Measurements from ENCODE around the gene FAM222B.
A peak's percentile ranks its signal among the peaks of the same experiment; 100 is the strongest.
"Not testable (repeated sequence)": the region's sequence is repeated elsewhere in the genome, so short reads cannot be mapped to it uniquely, and the experiment has no call there.

Gene FAM222B, protein sequence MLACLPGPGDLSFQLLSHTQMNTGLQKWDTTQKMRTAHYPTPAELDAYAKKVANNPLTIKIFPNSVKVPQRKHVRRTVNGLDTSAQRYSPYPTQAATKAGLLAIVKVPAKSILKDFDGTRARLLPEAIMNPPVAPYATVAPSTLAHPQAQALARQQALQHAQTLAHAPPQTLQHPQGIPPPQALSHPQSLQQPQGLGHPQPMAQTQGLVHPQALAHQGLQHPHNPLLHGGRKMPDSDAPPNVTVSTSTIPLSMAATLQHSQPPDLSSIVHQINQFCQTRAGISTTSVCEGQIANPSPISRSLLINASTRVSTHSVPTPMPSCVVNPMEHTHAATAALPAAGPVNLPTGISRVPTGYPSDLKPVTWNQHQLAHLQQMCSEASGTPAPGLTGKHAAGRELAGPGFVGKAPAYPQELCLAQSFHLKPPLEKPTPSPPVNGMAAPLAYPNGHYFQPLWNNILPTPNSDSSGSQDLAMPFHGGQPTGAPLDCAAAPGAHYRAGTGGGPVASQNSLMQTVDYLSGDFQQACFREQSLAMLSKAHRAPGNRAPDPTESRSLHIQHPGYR

DNA sequence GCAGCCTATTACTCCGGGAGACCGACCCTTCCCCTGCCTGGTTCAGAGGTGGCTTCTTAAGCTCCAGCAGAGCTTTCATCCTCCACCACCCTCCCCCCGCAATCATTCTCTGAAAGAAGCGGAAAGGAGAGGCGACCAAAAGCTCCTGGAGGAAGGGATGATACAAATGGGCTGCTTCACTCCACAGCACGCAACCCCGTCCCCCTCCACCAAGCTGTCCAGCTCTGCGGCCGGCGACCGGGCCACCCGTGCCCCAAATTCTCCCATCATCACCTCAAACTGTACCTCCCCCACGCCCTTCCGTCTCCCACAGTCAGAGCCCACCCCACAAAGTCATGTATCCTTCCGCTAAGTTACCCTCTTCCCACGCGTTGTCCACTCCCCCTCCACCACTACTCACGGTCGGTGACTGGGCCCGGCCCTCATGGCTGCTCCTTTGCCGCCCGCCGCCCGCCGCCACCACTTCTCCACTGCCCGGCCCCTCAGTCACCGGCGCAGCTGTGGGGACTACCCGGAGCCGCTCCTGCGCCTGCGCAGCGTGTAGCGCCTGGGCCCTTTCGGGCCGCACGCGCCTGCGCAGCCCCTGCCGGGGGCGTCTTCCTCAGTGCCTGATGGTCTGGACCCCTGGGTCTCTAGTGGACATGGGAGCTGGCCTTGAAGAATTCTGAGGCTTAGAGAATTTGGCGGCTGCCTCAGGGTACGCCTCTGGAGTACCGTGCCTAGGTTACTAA is at the start of gene FAM222B:
Gene FAM222B (minus strand): TSS at position 509 of the 731 bp plus-strand sequence. CDS start 76,123 bp downstream, outside the sequence.
- peak; percentile 57 for DNase-seq

DNA sequence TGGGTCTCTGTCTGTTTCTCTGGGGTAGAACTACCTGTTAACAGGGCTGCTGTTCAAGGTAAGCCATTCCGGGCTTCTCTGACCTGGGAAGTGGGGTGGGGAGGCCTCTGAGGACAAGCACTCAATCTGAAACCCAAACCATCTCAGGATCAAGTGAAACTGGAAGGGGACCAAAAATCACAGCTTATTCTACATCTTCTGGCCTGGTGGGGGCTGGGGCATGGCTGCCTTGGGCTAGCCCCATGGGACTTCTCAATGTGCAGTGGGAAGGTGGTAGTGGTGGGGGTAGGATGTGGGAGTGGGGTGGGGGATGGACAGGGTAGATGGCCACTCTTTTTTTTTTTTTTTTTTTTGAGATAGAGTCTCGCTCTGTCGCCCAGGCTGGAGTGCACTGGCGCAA is 49.4 kb upstream of the FAM222B start:
- no peak for DNase-seq

DNA sequence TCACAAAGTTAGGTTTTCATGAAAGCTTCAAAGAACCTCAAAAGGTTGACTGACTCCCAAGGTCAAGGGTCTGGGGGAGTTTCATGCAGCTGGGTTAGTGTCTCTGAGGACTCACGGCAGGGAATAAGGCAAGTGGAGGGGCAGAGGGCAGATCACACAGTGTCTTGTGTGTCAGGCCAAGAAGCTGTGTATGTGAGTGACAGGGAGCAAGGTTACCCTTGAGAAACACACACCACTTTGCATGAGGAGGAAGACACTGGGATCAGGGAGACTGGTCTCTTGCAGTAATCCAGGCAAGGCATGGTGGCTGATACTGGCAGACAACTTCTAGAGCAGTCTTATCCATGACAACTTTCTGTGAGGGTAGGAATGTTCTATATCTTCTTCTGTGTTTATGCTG is 48.6 kb upstream of the FAM222B start:
- DNase-seq: no peak

DNA sequence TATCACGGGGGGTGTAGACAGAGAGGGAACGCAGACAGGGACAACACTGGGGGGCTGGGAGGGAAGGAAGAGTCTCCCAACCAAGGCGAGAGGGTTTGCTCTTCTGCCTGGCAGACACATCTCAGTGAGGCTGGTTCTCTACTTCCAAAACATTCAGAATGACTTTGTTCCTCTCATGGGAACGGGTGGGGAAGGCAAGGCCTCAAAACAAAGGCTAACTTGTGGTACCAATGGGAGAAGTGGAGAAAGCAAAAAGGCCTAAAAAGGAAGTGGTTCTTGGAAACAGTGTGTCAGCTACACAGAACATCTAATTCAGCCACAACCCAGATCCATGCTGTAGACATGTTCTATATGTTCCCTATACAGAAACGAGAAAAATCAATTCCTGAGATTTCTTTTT is 47.4 kb upstream of the FAM222B start:
- DNase-seq: no peak

DNA sequence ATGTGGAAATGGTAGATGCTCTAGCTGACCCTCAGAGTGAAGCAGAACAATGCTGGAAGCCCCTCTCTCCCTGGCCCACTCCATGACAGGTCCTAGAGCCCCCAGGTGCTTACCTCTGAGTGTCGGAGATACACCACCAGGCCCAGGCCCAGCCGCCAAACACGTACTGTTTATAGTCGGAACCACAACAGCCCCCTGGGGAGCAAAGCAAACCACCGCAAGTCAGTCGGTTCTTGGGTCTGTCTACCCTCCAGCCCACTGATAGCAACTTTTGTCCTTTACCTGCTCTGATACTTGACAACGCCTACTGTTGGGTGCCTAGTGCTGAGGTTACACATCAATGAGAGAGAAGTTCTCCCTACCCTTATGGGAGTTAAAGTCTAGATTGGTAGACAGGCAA is 46.2 kb upstream of the FAM222B start:
- DNase-seq: no peak

DNA sequence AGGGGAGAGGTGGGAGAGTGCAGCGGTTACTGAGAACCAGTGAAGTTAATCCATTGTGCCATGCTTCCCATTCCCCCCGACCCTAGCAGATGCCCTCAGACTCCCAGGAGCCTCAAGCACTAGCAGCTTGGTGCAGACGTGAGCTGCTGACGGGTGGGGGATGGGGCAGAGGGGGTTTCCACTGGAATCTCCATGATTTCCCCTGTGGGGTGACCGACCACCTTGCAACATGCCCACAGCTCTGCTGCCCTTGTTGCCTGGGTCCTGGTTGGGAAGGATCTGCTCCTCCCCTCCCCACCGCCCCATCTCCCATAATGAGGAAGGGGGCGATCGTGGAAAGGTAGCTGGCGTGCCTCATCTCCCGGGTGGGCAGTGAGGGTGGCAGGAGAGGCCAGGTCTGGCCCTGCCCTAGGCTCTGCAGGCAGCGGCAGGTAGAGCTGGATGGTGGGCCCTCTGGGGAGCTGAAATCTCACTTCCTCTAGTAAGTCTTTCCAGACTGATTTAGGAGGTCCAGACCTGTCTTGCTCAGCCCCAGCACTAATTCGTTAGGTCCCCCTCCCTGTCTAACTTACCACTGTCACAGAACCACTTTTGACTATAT is 45.4 kb upstream of the FAM222B start:
- no peak for DNase-seq

DNA sequence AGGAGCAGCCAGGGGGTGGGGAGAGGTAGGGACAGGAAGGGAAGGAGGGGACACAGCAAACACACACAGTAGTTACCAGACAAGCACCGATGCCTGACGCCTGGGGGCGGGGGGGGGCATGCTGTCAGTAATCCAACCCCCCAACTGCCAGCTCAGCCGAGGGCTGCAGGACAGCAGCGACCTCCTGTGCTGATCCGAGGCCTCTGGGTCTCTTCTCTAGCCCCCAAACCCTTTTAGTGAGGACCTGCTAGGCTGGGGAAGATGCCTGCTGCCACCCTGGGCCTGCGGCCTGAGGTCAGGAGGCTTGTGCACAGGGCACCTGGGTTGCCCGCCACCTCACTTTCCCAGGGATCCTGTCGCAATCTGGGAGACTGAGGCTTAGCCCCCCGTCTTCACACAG is 43.4 kb upstream of the FAM222B start:
- DNase-seq: no peak

DNA sequence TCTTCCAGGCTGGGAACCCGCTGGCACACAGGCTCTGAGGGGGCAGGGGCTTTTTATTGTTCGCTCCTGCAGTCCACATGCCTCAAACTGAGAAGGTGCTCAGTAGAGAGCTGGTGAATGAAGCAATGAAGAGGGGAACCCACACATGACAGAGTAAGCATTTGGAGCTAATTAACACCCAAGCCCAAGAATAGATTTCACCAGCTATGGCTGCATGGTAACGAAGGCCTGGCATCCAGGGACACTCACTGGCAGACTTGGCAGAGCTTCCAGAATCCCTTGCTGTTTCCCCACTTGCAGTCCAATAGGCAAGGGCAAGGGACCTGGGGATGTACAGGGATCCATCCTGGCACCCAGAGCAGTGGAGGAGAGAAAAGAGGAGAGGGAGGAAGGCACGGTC is 42.8 kb upstream of the FAM222B start:
- no peak for DNase-seq

DNA sequence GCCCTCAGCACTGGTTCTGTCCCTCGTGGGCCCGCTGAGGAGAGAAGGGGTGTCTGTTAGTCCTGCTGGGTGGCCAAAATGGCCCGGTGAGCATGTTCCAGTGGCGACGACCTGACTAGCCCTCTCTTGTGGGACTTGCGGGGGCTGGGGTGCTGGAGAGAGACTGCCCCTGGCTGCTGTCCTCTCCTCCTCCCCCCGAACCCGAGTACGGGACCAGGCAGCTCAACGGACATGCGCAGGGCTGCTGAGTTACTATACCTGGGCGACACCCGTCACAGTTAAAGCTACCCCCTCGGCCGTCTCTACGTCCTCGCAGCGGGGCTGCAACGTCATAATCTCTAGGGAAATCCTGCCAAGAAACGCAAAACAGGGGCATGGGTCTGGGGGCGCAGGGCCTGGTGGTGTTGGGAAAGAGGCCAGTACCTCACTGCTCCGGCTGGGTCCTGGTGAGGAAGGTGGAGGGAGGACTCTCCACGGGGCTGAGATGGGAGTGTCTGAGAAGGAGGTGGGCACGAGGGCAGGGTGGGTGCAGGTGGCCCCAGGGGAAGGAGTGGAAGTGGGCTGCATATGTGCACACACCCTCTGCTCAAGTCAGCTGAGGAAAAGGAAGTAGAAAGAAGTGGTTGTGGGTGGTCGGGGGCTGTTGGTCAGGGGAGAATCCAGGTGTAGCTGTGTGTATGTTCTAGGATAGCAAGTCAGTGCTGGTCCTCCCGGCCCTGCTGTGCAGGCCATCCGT is 41.5 kb upstream of the FAM222B start:
- DNase-seq: no peak

DNA sequence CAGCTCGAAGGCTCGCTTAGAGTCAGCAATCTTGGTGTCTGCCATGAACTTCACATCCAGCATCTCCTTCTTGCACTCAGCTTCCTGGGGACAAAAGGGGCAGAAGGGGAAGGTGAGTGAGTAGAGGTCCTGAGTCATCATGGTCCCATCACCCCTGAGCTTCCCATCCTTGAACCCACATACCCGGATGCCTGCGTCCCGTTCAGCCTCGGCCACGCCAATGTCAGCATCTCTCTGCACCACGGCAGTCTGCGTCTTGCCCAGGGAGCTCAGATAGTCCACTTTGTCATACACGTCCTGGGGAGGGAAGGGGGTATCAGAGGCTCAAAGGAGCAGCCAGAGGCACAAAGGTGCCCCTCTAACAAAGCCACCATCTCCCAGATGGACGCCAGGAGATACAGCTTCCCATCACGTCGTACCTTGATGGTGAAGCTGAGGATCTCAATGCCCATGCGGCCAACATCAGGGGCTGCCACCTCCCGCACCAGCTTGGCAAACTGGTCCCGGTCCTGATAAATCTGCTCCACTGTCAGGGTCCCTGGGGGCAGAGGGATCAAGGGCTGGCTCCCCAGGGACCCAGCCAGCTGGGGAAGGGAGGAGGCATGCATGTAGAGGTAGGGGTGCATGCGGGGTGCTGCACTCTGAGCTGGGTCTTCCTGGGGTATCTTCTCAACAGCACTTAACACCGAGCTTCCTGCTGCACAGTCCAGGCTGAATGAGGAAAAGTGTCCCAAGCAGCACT is 39.7 kb upstream of the FAM222B start:
- DNase-seq: no peak

DNA sequence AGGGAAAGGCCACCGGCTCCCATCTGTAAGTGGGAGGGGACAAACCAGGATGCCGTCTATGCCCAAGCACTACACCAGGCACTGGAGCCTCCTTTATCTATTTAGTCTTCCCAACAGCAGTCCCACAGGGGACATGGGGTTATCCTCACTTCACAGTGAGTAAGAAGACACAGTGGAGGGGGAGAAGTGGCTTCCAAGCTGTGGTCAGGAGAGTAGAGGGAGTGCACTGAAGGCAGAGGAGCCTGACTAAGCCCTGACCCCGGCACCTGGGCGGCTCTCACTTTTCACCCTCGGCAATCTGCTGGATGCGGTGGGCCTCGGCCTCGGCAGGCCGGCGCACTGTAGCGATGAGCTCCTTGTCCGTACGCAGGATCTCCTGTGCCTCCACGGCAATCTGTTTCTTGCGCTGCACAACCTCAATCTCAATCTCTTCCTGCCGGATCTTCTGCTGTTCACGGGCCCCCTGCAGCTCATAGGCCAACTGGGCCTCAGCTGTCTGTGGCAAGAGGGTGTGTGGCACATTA is 39.0 kb upstream of the FAM222B start:
- no peak for DNase-seq

DNA sequence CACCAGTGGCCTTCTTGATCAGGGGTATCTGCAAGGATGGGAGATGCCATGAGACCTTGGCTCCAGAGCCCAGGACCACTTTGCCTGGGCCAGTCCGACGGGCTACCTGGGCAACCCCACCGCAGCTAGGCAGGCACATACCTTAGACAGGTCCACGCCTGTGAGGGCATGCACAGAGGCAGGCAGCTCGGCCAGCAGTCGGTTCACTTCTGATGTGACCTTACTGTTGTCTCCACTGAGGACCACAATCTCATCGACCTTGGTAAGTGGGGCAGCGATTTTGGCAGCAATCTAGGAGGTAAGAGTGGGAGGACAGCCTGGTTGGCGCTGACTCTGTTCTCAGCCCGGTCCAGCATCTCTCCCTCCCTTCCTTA is 38.0 kb upstream of the FAM222B start:
- DNase-seq: no peak

DNA sequence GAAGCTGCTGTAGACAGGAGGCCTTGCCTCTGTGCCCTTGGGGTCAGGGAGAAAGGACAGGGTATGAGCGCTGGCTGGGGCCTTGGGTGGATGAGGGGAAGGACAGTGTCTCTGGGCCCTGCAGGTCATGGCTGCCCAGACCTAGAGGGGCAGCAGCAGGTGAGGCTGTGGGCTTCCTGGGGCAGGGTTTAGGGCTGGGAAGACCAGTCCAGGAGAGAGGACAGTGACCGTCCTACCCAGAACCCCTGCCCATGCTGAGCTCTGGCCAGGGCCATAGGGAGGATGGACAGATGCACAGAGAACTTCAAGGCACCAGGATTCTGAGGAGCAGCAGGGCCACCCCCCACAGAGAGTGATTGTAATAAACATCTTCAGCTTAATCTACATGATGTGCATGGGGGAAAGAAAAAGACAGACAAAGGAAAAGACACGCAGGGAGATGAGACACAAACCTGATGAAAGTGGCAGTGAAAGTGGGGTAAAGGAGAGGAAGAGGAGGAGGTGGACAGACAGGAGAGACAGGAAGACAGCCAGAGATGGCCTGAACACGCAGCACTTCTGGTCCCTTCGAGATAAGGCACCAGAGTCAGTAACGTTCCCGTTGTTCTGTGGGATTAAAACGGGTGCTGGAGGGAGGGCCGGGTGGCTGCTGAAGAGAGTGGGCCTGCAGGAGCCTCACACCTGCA is 37.4 kb upstream of the FAM222B start:
- DNase-seq: no peak

DNA sequence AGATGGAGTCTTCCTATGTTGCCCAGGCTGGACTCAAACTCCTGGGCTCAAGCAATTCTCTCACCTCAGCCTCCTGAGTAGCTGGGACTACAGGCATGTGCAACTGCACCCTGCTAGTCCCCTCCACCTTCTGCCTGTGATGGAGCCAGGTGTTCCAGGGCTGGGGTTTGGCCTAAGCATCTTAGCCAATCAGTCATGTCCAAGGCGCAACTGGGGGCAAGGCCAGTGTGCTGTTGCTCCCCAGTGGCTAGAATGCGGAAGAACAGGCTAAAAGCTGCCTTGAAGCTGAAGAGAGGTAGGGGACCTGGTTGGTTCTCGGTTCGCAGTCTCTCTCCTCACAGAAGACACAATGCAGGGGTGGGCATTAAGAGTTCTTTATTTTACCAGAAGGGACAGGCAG is 36.4 kb upstream of the FAM222B start:
- no peak for DNase-seq

DNA sequence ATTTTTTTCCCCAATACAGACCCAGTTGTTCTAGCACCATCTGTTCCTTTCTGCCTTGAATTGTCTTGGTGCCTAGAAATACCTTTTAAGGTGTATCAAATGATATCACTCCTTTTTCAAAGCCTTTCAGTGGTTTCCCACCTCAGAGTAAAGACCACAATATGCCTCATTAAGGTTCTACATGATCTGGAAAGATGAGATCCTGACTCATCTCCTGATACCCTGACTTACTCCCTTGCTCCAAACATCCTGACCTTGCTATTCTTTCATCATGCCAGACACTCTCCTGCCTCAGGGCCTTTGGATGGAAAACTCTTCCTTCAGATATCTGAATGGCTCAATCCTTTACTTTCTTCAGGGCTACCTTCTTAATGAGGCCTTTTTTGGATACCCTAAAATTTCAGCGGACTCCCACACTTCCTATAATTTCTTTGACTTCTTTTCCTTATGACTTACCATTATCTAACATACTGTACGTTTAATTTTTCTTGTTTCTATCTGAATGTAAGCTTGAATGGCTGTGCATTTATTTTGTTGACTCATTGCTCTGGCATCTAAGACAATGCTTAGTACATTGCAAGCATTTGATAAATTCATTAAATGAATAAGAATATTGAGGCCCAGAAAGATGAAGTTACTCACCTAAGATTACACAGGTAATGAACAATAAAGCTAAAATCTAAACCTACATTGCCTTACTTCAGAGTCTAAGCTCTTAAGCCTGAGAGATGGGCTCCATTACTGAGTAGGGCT is 35.7 kb upstream of the FAM222B start:
- DNase-seq: no peak

DNA sequence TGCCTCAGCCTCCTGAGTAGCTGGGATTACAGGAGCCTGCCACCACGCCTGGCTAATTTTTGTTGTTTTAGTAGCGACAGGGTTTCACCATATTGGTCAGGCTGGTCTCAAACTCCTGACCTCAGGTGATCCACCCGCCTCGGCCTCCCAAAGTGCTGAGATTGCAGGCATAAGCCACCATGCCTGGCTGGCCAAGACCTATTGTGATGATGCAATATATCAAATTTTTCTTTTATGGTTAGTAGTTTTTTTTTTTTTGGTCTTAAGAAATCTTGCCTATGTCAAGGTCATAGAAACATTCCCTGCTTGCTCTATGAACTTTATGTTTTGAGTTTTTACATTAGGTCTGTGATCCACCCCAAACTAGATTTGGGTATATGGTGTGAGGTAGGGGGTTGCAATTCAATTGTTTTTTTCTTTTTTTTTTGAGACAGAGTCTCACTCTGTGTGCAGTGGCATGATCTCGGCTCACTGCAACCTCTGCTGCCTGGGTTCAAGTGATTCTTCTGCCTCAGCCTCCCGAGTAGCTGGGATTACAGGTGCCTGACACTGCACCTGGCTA is 34.6 kb upstream of the FAM222B start:
- not testable (repeated sequence) for DNase-seq

DNA sequence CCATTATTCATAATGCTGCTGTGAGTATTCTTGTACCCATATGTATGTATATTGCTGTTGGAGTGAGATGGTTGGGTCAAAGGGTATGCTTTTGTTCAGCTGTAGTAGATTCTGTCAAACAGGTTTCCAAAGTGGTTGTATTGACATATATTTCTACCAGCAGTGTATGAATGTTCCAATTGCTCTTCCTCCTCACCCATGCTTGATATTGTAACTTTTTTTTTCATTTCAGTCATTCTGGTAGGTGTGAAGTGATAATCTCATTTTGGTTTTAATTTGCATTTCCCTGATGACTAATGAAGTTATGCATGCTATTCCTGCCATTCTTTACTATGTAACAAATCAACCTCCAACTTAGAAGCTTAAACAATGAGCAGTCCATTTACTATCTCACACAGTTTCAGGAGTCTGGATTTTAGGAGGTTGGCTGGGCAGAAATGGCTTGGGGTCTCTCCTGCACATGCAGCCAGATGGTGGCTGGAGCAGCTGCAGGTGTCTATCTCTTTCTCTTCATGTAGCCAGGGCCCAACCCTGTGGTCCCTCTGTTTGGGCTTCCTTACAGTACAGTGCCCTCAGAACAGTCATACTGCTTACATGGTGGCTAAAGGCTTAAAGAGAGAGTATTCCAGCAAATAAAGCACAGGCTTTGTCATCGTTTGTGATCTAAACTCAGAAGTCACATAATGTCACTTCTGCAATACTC is 33.4 kb upstream of the FAM222B start:
- no peak for DNase-seq

DNA sequence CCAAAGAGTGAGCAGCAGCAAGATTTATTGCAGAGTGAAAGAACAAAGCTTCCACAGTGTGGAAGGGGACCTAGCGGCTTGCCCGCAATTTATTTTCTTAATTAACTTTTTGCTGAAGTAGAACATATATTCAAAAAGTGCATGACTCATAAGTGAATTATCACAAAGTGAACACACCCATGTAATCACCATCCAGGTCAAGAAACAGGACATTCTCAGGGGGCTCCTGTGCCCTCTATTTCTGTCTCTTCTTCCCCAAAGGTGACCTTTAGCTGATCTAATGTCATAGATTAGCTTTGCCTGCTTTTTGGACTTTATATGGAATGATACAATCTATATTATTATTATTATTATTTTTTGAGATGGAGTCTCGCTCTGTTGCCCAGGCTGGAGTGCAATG is 32.2 kb upstream of the FAM222B start:
- DNase-seq: no peak

DNA sequence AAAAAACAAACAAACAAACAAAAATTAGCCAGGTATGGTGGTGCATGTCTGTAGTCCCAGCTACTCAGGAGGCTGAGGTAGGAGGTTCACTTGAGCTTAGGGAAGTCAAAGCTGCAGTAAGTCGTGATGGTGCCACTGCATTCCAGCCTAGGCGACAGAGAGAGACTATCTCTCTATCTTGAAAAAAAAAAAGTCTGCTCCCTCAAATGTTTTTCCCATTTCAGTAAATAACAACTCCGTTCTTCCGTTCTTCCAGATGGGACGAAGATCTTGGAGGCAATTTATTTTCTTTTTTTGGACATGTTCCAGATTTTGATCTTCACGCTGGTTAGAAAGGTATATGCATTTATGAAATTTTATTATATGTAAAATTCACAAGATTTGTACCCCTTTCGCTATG is 31.2 kb upstream of the FAM222B start:
- DNase-seq: no peak
